Myocyte (in vitro differentiated cells): ENCODE measurements around the gene HK3. TPM values are rescaled to one million over a fixed set of nuclear protein-coding genes. Genes with fewer than 3 reads are reported as not detected.
"Not testable (repeated sequence)": the region's sequence is repeated elsewhere in the genome, so short reads cannot be mapped to it uniquely, and the experiment has no call there.

Experiments
- DNase-seq: peaks from one replicate; pipeline ENCODE4 v3.0.0-alpha.2; 2012; ENCODE audit warnings: low read depth
- total RNA-seq: library from RNA; depleted of rRNA; stranded (reverse); fragments of >200 nt; gene quantifications from 2 replicates; pipeline ENCODE4 v1.2.3, GENCODE V29; 2014

The HK3 gene
- total RNA-seq, 1 donor from 2014 or later: not detected

GRCh38 chr5:176870644-176871043 is 28.5 kb downstream of the HK3 start:
- not testable (repeated sequence) for DNase-seq

- DNase-seq: peak; percentile 59
Measured at GRCh38 chr5:176870110-176870591, 29.0 kb downstream of the HK3 start.

- no peak for DNase-seq
Measured at GRCh38 chr5:176869501-176870109, 29.5 kb downstream of the HK3 start.

GRCh38 chr5:176868731-176869130 is 30.4 kb downstream of the HK3 start:
- no peak for DNase-seq

GRCh38 chr5:176868126-176868525 is 31.0 kb downstream of the HK3 start:
- no peak for DNase-seq

GRCh38 chr5:176866707-176867310 is 32.3 kb downstream of the HK3 start:
- DNase-seq: no peak

GRCh38 chr5:176865964-176866363 is 33.2 kb downstream of the HK3 start:
- DNase-seq: no peak

GRCh38 chr5:176864755-176865154 is 34.4 kb downstream of the HK3 start:
- DNase-seq: no peak

GRCh38 chr5:176863765-176864098 is 35.4 kb downstream of the HK3 start:
- no peak for DNase-seq

GRCh38 chr5:176863041-176863764 is 35.9 kb downstream of the HK3 start:
- DNase-seq: no peak

- DNase-seq: no peak
Measured at GRCh38 chr5:176862330-176862995, 36.7 kb downstream of the HK3 start.

- no peak for DNase-seq
Measured at GRCh38 chr5:176861276-176861675, 37.9 kb downstream of the HK3 start.

- no peak for DNase-seq
Measured at GRCh38 chr5:176860381-176860780, 38.8 kb downstream of the HK3 start.

- DNase-seq: no peak
Measured at GRCh38 chr5:176859916-176860315, 39.2 kb downstream of the HK3 start.

GRCh38 chr5:176857894-176858273 is 41.3 kb downstream of the HK3 start:
- DNase-seq: no peak

GRCh38 chr5:176857216-176857893 is 41.8 kb downstream of the HK3 start:
- no peak for DNase-seq

GRCh38 chr5:176856746-176857145 is 42.4 kb downstream of the HK3 start:
- no peak for DNase-seq

GRCh38 chr5:176855598-176855997 is 43.5 kb downstream of the HK3 start:
- no peak for DNase-seq

- no peak for DNase-seq
Measured at GRCh38 chr5:176854164-176854563, 45.0 kb downstream of the HK3 start.

- DNase-seq: no peak
Measured at GRCh38 chr5:176853151-176853778, 45.9 kb downstream of the HK3 start.
